Activated CD4-positive, alpha-beta T cell treated with anti-CD3 and anti-CD28 coated beads for 4 hours (primary cell): Measurements from ENCODE around the gene COBL.

ENCODE experiments used
- DNase-seq, 2 donors: peaks; one replicate each; pipeline ENCODE4 v3.0.0-alpha.2; 2020

COBL gene

DNA sequence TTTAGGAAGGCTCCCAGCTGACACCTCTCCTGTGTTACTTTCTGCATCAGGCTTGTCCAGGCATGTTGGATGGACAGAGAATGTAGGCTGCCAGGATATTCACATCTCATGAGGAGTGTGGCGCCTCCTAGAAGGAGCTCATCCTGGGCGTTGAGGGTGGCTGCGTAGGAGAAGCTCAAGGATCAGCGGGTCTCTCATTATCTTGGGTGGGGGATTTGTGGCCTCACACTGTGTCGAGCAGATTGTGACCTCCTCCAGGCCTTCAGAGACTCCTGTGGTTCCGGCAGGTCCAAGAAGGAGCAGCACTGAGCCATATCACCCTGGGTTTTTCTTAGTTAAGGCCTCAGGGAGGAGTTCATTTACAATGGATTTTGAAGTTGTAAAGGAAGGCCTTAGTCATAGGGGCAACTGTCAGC, 8.7 kb upstream of the COBL start:
- DNase-seq: no peak

DNA sequence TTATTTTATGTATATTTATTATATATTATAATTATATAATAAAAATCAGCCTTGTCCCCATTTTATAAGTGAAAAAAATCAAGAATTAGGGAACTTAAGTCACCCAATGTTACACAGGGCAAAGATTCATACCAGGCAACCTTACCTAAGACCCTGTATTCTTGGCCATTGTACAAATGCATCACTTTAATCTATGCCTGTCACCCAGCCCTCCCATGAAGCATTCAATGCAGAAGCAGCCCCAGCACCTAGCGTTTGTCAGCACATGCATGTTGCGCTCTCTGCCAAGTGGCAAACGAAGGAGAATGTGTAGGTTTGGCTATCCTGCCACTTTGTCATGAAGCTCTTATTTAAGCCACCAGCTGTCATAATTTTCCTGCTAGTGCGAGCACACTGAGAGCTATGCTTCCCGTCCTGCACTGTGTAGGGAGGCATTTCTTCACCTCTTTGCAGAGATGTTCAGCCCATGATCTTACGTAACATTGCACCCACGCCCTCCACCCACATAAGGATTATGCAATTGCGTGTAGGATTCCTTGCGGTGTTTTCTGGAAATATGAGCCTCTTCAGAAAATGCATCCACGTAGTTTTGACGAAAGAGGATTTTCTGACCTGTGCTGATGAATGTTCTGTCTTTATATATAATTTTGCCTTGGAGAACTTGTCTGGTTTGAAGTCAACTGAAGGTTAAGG, 7.7 kb upstream of the COBL start:
- no peak for DNase-seq

- no peak for DNase-seq
These were observed 5.4 kb upstream of the COBL start for GRCh38 chr7:51321961-51322515.

- no peak for DNase-seq
These were observed 2.4 kb upstream of the COBL start for GRCh38 chr7:51318886-51319579.

DNA sequence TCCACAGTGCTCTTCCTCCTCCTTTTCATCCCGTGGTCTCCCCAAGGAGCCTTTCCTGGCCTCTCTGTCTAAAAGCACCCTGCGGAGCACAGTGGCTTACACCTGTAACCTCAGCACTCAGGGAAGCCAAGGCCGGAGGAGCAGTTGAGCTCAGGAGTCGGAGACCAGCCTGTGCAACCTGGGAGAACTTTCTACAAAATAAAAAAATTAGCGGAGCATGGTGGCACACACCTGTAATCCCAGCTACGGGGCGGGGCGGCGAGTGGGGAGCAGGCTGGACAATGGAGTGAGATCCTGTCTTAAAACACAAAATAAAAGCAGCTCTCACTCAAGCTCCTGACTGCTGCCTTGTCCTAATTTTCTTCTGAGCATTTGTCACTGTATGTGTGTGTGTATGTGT, 1.4 kb upstream of the COBL start:
- DNase-seq: no peak

DNA sequence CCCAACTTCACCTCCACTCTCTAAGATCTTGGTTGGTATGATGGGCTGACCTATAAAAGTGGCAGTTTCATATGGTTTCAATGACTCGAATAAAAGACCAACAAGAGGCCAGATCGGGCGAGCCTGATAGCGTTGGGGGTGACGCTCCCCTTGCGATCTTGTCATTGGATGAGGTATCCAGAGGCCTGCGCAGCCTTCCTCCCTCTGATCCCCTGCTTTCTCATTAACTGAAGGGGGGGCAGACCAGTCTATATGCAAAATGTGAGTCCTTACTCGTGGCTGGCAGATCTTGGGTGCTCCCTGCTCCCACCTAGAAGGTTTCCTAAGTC, 937 bp upstream of the COBL start:
- no peak for DNase-seq

DNA sequence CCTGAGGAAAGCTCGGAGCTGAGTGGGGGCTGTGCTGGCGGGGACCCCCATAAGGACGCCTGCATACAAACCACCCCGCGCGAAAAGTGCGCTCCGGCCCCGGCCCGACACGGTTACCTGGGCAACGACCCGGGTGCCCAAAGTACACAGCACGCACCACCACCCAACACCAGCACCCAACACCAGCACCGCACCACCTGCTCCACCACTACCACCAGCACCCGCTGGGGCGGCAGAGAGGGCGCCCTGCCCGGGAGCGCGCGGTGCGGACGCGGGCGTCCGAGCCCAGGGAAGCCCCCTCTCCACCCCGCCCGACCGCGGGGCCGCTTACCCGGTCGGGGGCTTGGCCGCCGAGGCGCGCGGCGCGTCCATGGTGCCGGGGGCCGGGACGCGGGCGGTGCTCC, 345 bp downstream of the COBL start:
- DNase-seq: no peak

- no peak for DNase-seq
These were observed 982 bp downstream of the COBL start for GRCh38 chr7:51315393-51316261.

- no peak for DNase-seq
These were observed 1.9 kb downstream of the COBL start for GRCh38 chr7:51314726-51315125.

- no peak for DNase-seq
These were observed 2.7 kb downstream of the COBL start for GRCh38 chr7:51313738-51314425.

DNA sequence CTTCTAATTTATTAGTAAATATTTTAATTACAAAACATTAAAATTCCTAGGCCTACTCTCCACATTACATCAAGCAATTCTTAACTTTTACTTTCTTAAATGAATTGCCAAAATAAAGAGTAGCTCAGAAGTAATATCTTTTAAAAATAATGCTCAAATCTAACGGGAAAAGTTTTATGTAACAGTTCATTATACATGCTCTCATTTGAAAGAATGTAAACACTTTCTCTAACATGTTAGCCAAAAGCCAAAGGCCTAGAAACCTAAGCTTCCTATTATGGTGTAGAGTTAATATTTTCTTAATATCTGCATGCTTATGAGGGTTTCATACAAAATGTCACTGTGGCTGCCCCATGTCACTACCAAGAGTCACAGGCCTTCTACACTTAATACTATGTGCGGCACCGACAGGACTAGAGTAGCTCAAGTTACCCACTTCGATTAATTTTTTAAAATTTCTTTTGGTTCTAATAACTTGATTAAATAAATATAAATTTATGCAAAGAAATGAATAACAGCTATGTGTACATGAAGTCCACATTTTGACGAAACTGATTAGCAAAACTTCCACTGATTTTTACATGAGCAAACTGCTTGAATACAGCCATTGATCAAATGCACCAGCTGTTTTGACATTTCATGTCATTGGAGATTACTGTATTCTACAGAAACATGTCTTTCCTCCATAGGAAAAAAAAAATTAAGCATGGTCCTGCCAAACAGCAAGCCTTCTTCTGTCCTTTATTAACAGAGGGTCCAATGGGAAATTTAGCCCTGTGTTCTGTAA, 3.5 kb downstream of the COBL start:
- no peak for DNase-seq

GRCh38 chr7:51311166-51311565, 5.4 kb downstream of the COBL start:
- DNase-seq: no peak

- no peak for DNase-seq
These were observed 6.5 kb downstream of the COBL start for GRCh38 chr7:51310131-51310583.

- no peak for DNase-seq
These were observed 7.1 kb downstream of the COBL start for GRCh38 chr7:51309361-51310130.

DNA sequence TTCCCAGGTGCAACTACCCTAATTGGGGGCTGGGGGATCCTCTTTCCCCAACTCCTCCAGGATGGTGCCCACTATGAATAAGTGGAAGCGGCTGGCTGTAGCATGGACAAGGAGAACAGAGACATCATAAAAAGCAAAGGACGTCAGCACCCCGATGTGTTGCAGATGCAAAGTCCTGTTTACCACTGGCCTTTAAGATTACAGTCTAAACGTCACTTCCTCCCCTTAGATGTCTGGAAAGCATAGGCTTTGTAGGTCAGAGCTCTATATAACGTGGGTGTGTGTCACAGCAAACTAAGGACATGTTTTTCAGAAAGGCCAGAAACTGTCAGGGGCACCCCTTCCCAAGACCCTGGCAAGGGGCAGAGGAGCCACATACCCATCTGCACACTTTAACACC, 7.9 kb downstream of the COBL start:
- DNase-seq: no peak

DNA sequence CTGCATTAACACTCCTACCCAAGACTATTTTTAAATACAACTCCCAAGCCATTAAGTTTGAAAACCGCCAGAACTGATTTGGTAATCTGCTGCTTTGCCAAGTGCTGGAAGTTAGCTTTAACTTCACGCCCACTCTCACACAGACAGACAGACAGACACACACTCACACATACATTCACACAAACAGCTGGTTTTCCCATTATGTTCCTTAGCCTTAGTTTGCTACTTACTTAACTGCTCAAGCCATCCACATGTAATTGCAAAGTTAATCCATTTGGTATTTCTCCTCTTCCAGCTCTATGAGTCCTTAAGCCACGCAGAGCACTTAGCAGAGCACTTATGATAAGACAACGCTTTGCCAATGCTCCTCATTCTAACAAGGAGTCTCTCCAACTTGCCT, 8.3 kb downstream of the COBL start:
- DNase-seq: no peak

DNA sequence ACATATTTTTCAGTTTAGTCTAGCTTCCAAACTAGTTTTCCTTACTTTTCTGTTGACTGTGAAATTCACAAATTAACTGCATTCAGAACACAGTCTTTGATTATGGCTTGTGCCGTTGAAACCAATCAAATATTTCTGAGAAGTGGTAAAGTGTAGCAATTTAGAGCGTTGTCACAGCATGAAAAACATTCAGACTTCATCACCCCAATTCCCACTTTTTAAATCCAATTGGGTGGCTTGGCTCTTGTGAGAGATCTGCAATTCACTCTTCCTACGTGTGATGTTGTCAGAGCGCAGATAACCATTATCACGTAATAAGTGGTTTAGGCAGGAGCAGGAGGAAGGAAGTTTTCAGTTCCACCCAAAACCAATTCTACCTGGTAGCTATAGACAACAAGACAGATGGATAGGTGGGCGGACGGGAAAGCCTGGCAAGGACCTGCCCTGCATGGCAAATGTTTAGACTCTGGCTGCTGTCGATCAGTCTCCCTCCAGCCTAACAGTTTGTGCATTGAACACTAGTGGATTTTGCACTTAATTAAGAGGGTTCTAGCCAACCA, 8.9 kb downstream of the COBL start:
- DNase-seq: no peak

DNA sequence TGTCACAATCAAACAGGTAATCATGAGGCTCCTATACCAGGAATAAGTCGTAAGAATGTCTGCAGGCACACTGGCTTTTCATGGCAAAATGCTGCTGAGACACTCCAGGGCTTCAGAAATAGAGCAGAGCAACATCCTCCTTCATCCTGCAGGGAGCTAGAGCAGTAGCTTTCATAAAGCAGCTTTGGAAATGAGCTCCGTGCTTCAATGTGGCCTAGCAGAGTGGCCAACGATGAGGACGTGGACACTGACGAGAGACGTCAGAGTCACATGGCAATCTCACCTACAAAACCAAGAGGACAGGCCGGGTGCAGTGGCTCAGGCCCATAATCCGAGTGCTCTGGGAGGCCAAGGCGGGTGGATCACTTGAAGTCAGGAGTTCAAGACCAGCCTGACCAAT, 9.8 kb downstream of the COBL start:
- no peak for DNase-seq

GRCh38 chr7:51304729-51305128, 11.9 kb downstream of the COBL start:
- no peak for DNase-seq

DNA sequence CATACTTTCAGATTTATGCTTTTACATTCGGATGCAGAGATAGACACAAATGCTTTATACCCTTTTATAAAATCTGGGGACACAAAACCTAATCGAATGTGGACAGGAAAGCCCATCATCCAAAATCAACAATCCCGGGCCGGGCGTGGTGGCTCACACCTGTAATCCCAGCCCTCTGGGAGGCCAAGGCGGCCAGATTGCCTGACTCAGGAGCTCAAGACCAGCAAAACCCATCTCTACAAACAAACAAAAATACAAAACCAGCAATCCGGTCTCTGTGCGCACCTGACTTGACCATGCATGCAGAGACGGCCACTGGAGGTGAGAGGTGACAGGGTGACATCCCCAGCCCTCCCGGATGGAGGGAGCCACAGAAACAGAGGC, 13.5 kb downstream of the COBL start:
- DNase-seq: no peak

- no peak for DNase-seq
These were observed 14.8 kb downstream of the COBL start for GRCh38 chr7:51301806-51302205.
